CD4-positive, alpha-beta T cell treated with Interleukin-21 for 1 hour (primary cell): ENCODE data around the gene GDF15.

Source experiments
- DNase-seq: peaks from one replicate; pipeline ENCODE4 v3.0.0-alpha.2; 2020

GDF15 gene

GRCh38 chr19:18419699-18420460 is 33.9 kb downstream of the GDF15 start:
- DNase-seq: peak; percentile 59

GRCh38 chr19:18420930-18421329 is 35.0 kb downstream of the GDF15 start:
- no peak for DNase-seq

- no peak for DNase-seq
Measured at GRCh38 chr19:18421371-18421959, 35.5 kb downstream of the GDF15 start.

GRCh38 chr19:18422530-18423191 is 36.7 kb downstream of the GDF15 start:
- peak; percentile 63 for DNase-seq

- no peak for DNase-seq
Measured at GRCh38 chr19:18423258-18424020, 37.5 kb downstream of the GDF15 start.

GRCh38 chr19:18424122-18424889 is 38.3 kb downstream of the GDF15 start:
- DNase-seq: no peak

- DNase-seq: no peak
Measured at GRCh38 chr19:18424890-18425514, 39.0 kb downstream of the GDF15 start.

- DNase-seq: no peak
Measured at GRCh38 chr19:18425515-18426415, 39.8 kb downstream of the GDF15 start.

GRCh38 chr19:18426416-18426767 is 40.4 kb downstream of the GDF15 start:
- no peak for DNase-seq

- DNase-seq: no peak
Measured at GRCh38 chr19:18427080-18427742, 41.3 kb downstream of the GDF15 start.

GRCh38 chr19:18427743-18428113 is 41.8 kb downstream of the GDF15 start:
- DNase-seq: no peak

GRCh38 chr19:18428173-18428786 is 42.3 kb downstream of the GDF15 start:
- no peak for DNase-seq

- DNase-seq: peak; percentile 92
Measured at GRCh38 chr19:18428787-18429674, 43.1 kb downstream of the GDF15 start.

- peak; percentile 44 for DNase-seq
Measured at GRCh38 chr19:18429717-18430416, 43.9 kb downstream of the GDF15 start.

- DNase-seq: no peak
Measured at GRCh38 chr19:18430417-18431144, 44.6 kb downstream of the GDF15 start.

GRCh38 chr19:18431351-18432197 is 45.6 kb downstream of the GDF15 start:
- no peak for DNase-seq
